ENCODE measurements around the gene FARP2.
A peak's percentile ranks its signal among the peaks of the same experiment; 100 is the strongest.
"Not testable (repeated sequence)": the region's sequence is repeated elsewhere in the genome, so short reads cannot be mapped to it uniquely, and the experiment has no call there.

FARP2 gene

DNA sequence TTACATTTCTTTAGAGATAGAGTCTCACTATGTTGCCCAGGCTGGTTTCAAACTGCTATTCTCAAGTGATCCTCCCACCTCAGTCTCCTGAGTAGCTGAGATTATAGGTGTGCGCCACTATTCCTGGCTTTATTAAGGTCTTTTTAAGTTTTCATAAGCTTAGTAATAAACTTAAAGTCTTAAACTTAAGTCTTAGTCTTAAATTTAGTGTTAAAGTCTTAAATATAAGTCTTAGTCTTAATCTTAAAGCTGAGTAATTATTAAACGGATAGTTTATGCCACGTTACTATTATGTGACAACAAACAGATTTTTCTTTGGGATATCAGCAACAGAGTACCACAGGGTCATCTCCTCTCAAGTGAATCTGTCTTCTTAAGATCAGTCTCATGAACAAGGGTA, 12.6 kb downstream of the FARP2 start:
- no peak for DNase-seq

DNA sequence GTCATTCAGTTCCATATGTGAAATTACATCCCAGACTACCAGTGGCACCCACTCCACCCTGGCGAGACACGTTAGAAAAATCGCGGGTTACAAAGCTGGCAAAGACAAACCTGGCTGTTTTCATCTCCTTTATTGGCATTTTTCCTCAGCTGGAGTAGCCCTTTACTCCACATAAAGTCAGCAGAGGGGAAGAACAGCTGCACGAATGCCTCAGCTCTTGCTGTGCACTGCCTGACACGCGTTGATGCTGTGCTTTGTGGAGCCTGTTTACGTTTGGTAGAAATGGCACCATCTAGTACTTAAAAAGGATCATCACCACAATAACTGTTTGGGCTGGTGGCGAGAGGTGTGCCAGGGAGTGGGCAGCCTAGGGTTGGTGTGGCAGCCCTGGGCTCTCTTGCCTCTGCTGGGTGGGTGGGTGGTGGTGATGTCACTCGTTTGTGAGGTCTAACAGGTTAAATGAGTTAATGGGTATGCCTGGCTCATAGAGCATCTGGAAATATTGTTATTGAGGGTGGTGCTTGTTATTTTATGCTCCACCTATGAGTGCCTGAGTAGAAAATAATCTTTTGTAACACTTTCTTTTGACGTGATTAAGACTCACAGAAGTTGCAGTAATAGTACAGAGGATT, 16.4 kb downstream of the FARP2 start:
- no peak for DNase-seq

DNA sequence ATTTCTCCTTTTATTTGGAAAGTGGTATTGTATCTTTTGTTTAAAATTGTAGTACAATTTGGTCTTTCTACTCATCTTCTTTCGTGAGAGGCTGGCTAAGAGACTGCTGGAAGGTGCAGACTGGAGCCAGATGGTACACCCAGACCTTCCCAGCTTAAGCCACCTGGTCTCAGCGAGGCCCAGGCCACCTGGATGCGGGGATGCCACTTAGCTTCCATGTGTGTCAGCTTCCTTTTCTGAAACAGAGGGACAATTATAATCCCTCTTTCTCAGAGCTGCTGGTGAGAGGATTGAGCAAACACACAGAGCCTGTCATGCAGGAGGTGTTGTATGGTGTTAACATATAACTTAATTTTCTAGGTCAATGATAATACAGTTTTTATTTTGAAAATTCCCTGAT, 17.4 kb downstream of the FARP2 start:
- DNase-seq: peak; percentile 45

DNA sequence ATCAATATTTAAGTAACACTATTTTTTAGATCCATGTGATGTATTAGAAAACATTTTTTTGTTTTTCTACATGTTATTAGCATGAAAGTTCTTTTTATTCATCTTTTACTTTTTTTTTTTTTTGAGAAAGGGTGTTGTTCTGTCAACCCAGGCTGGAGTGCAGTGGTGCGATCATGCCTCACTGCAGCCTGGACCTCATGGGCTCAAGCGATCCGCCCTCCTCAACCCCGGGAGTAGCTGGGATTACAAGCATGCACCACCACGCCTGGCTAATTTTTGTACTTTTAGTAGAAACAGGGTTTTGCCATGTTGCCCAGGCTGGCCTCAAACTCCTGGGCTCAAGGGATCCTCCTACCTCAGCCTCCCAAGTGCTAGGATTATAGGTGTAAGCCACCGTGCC, 17.8 kb downstream of the FARP2 start:
- not testable (repeated sequence) for DNase-seq

DNA sequence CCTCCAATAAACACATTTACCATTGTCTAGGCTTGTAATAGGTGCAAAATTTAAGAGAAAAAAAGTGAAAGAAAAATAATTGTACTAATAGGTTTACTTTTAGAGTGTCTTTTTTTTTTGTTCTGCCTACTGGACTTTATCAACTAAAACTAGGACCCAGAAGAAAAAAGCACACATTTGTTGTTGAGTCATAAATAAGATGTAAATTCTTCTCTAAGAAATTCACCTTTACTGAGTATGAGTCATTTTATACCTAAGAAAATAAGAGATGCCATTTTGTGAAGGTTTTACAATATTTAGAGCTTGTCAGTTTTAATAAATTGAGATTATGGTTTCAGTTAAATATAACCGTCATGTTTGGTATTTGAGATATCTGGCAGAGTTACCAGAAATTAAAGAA, 19.2 kb downstream of the FARP2 start:
- no peak for DNase-seq

DNA sequence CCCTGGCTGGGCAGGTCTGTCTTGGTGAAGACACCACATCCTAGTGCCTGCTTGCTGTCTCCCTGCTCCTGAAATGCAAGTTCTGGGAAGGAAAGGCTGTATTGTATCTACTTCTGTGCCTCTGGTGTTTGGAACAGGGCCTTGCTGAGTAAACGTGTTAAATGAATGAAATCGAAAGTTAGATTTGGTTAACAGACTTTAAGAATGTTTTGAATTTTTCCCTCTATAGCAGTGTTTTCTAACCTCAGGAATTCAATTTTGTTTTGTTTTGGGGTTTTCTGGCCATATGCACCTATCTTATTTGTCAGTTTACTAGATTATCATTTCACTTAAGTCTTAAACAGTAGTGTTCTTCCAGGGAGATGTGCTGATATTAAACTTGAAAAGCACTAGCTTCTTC, 20.7 kb downstream of the FARP2 start:
- no peak for DNase-seq

DNA sequence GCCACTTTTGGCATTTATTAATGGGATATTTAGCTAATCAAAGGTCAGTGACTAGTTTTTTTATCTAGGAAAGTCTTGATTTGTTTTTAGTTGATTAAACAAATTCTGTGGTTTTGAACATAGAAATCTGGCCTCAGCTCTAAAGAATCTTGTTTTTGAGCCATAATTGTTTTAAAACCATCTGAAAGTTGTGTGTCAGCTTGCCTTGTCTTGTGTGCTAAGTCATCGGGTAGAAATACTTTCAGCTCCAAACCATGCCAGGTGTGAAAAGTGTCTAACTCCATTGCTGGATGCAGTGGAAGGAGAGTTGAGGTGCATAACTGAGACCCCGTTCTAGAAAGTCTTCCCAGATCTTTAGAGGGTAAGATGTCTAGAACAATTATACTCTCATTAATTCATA, 22.7 kb downstream of the FARP2 start:
- no peak for DNase-seq

DNA sequence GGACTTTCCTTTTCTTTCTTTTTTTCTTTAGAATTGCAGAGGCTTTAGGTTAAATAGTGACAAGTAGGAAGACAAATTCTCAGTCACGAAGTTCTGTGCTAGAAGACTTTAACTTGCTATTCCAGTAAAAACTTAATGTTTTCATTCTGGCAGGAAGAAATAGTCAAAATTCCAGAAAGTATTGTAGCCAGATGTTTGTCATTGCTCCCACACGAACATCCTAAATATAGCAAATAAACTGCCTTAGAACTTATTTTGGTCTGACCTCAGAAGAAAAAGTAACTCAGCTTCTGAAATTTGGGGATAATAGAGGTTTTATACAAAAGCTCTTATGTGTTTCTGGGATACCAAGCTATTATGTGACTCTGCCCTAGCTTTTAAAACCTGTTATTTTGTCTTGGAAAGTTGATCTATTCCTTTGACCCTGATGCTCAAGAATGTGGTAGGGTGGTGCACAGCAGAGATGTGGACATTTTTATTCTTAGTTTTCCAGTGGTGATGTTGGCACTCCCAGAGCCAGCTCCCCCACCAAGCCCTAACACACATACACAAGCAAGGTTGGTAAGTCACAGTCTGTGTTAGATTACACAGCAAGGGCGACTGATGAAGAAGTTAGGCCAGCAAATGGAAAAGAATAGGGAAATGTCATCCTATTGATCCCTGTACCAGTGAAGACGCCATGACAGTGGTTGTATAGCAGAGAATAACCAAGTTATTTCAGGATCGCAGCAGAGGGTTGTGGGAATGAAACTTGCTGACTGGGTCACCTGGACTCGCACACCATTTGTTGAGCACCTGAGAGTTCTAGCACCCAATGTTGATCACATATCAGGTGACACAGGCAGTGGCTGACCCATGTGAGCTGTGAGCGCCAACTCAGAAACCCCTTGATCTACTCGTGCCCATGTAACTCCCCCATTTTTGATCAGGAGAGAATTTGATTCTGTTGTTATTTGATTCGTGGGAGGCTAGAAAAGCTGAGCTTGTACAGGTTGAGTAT, 23.7 kb downstream of the FARP2 start:
- no peak for DNase-seq

DNA sequence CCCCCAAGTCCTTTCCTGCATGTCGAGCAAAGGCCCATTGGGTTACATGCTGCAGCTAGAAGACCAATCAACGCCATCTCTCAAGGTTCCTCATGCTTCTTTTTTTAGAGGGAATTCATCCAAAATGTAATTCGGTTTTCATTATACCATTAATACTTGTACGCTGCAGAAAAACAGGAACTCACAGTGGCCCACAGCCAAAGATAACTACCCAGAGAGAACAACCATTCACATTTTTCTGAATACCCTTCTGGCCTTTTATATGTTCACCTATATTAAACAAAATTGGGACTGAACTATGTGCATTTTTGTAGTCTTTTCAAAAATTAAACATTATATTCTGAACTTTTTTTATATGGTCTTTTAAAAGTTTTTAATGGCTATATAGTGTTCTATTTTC, 25.8 kb downstream of the FARP2 start:
- no peak for DNase-seq

DNA sequence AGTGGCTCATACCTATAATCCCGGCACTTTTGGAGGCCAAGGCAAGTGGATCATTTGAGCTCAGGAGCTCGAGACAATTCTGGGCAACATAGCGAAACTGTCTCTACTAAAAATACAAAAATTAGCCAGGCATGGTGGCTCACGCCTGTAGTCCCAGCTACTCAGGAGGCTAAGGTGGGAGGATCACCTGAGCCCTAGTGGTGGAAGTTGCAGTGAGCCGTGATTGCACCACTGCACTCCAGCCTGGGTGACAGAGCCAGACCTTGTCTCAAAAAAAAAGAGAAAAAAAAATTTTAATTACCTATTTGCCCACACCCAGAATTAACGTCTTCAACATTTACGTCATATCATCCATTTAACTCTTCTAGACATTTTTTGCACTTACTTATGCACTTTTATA, 29.4 kb downstream of the FARP2 start:
- DNase-seq: not testable (repeated sequence)

DNA sequence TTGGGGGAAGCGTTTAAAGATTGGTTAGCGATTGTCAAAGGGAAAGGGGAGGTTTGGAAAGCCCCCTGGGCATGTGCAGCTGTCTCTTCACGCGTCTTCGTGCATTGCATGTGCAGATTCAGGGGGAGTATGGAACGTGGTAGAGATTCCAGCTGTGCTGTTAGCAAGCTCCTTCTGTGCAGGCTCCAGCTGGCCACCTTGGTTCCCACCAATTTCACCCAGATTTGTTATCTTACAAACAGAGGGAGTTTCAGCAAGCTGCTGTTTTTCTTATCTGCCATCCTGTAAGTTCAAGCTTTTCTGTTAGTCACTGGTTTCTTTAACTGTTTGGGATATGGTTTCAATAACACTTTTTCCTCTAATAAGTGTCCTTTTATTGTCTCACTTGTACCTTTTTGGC, 30.4 kb downstream of the FARP2 start:
- no peak for DNase-seq

DNA sequence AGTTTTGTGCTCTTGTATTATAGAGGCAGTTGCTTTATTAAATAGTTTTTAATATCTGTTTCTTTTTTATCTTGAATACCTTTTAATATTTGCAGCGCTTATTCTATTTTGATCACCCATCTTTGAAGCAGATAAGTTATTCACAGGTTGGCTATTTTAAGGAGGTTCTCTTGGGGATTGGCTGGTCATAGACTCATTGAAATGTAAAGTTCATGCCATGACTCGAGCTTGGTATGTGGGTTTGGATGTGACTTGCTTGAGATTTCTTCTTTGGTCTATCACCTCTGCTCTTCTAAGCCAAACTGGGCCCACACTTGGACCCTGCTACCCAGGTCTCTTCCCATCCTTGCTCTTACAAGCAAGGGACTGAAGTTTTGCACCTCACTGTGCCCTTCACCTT, 33.6 kb downstream of the FARP2 start:
- DNase-seq: no peak

DNA sequence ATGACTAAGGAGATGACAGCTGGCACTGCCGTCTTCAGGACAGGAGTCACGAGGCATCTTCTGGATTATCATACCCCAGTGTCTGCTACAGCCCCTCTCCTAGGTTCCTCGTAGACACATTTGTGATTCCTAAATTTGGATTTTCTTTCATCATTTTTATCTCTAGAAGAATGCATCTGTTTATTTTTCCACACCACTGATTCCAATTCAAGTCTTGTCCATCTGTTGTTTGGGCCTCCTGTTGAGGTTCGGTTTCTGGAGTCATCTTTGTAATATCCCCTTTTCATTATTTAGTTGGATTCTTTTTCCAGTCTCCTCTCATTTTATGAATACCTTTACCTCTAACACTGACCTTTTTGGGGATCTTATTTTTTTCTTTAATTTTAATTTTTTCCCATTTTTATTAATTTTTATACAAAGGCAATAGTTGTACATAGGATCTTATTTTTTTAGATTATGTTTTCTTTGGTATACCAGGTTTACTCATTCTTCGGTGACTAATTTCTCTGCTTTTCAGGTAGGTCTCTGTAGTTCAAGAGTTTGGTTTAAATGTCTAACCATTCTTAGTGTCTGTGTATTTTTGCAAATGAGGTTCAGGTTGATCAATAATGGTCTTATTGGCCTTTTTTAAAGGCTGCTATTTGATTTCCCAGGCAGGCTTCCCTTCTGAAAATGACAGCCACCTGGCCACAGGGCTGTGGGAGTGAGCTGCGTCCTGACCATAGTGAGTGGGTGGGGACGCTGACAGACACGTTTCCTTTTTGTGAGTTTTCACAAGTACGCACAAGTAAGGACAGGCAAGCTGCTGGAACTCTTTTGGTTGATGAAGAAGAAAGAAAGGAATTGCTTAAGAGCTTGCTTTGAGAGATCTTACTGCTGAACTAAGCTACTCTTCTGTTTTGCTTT, 34.5 kb downstream of the FARP2 start:
- no peak for DNase-seq

DNA sequence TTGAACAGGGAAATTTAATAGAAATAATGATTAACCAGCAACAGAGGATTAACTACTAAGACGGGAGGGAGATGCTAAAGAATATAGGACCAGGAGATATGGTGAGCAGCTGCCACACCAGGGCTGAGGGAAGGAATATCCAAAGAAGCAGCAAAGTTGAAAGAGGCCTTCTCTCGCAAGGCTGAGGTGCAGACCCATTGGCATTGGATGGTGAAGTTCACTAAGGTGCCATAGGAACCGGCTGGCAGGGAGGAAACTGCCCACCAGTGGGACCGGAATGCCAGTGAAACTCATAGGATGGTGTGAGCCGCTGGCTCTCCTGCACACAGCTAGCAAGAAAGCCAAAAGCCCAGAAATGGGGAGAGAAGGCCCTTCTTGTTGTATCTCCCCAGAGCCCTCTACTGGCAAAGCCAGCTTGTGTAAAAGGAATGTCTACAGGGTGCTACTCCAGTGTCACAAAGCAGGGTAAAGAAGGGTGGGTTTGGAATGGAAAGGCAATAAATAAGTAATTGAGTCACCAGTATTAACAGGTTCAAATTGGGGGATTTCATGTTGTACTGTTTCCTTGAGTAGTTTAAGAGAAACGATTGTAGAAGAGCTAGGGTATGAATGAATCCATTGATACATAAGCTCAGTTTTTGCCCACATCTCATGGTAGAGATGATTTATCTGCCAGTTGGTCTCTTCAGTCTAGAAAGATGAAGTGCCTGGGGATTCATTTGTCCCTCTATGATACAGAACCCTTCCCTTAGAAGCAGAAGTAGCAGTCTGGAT, 36.0 kb downstream of the FARP2 start:
- no peak for DNase-seq

DNA sequence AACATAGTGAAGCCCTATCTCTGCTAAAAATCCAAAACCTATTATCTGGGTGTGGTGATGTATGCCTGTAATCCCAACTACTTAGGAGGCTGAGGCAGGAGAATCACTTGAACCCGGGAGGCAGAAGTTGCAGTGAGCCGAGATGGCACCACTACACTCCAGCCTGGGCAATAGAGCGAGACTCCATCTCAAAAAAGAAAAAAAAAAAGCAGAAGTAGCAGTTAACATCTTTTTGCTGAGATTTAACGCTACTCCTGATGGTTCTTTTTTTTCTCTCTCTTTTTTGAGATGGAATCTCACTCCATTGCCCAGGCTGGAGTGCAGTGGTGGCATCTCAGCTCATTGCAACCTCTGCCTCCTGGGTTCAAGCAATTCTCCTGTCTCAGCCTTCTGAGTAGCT, 36.7 kb downstream of the FARP2 start:
- not testable (repeated sequence) for DNase-seq

DNA sequence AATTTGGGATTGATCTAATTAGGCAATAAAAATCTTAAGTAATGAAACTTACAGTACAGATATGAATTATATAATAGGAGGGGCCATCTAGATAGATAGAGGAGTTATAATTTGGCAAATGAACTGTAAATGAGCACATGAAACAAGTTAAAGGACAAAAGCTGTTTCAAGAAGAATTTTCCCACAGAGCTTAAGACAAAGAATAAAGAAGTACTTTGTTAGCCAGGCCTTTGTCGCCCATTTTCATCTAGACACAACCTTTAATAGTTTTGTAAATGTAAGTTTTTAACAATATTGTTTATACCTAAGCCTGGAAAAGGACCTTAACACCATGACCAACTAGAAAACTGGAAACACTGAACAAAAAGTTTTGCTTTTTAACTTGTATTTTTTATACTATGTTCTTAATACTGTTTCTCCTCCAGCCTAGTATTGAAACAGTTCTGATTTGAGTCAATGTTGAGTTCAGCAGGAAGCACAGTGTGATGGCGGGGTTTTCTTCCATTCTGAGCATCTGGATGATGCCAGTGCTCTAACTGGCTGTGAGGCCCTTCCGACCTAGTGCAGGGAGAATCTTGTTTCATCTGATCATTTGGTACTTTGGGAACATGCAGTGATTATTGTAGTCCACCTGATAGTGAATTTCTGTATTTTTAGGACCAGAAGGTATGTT, 37.6 kb downstream of the FARP2 start:
- DNase-seq: no peak

DNA sequence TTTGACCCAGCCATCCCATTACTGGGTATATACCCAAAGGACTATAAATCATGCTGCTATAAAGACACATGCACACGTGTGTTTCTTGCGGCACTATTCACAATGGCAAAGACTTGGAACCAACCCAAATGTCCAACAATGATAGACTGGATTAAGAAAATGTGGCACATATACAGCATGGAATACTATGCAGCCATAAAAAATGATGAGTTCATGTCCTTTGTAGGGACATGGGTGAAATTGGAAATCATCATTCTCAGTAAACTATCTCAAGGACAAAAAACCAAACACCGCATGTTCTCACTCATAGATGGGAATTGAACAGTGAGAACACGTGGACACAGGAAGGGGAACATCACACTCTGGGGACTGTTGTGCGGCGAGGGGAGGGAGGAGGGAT, 40.7 kb downstream of the FARP2 start:
- not testable (repeated sequence) for DNase-seq

DNA sequence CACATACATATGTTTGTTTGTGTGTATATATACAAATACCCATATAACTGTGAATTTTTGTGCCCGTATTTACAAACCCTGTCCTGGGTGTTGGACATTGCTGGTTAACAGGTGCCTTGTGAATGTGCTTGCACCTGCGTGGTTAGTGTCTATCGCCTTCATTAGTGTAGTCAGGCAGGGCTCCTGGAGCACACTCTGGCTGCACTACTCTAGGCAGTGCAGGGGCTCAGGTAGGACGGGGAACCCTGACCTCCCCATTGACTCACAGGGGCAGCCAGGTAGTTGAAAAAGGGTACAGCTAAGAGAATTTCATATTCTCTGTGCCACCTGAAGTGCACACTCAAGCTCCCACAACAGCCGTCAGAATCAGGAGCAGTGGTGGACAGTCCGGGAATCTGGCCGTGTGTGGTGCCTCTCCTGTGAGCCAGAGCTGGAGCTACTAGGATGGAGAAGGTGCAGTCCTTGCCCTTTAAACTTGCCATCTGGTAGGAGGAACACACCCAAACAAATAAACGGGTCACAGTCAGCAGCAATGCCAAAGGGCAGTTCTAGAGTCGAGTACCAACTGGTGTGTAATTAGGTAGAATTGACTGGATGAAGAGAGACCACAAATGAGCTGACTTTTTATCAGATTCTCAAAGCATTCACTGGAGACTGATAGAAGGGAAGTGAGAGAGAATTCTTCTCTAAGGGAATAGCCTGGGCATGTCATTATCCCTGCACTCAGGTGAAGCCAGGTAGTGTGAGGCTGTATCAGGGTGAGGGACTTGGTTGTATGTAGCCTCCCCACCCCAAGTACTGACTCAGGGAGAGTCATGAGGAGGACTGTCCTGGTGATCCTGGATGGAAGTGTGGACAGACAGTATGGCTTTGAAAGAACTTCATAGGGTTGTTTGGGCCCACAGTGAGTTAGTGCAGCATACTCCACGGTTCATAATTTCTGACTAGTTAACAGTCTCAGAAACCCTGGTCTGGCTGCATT, 44.1 kb downstream of the FARP2 start:
- DNase-seq: no peak

DNA sequence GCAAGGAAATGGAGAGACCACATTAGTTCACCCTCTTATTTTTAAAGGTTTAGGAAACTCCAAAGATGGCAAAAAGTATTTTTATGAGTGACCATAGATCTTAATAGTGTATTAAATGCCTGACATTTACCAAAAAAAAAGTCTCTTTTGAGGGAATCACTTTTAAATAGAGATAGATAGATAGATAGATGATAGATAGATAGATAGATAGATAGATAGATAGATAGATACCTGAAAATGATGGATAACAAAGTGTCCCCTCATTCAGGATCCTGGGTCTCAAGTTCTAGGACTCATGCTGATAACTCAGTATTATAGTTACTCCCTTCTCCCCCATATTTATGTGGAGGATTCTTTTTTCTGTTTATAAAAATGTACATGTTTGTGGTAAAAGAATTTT, 52.8 kb downstream of the FARP2 start:
- DNase-seq: no peak

DNA sequence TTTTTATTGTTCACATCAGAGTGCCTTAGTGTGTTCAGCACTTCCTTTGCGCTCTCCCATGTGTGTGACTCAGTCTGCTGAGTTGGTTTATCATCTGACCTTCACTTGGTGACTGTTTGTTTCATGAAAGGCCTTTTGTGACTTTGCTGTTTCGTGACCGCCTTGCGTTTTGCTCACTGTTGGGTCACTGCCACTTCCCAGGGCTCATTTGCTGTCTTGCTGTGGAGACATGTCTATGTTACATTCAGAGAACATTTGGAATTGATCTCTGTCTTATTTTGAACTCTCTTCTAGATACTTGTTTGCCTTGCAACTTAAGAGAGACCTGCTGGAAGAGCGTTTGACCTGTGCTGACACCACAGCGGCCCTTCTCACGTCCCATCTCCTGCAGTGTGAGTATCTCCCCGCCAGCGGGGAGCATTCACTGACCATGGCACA, 54.7 kb downstream of the FARP2 start:
- DNase-seq: no peak

DNA sequence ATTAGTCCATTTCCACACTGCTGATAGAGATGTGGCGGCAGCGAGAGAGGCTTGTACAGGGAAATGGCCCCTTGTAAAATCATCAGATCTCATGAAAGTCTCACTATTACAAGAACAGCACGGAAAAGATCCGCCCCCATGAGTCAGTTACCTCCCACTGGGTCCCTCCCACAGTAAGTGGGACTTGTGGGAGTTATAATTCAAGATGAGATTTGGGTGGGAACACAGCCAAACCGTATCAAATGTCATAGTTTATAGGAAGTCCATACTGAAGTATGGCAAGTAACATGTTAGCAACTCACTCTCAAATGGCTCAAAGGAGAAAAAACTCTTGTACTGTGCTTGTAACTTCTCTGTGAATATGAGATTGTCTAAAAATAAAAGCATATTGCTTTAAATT, 56.1 kb downstream of the FARP2 start:
- no peak for DNase-seq
